GM21515 (cell line): Measurements from ENCODE around the gene MCM7.
"Not testable (repeated sequence)": the region's sequence is repeated elsewhere in the genome, so short reads cannot be mapped to it uniquely, and the experiment has no call there.

Experiments
- ATAC-seq: cut with Tn5 transposase; IDR thresholded peaks from one replicate; pipeline ENCODE4 v1.9.1; 2021; ENCODE audit not compliant: unreplicated experiment

The MCM7 gene

GRCh38 chr7:100101016-100101862 lies at the start of gene MCM7, which contains the start of gene AP4M1:
Gene MCM7 (minus strand): TSS chr7:100101397. CDS start chr7:100101294, 103 bp downstream.
Gene AP4M1 (plus strand): TSS chr7:100101643. CDS start chr7:100101715, 72 bp downstream.
- peak; percentile 74 for ATAC-seq

GRCh38 chr7:100148559-100149328 lies 47.5 kb upstream of the MCM7 start, which contains the start of gene LAMTOR4:
Gene LAMTOR4 (plus strand): TSS chr7:100148918. CDS start chr7:100148973, 55 bp downstream.
- peak; percentile 98 for ATAC-seq

- no peak for ATAC-seq
Observed at GRCh38 chr7:100148225-100148558, 47.0 kb upstream of the MCM7 start.

- no peak for ATAC-seq
Observed at GRCh38 chr7:100147278-100147677, 46.1 kb upstream of the MCM7 start.

GRCh38 chr7:100146350-100146749 lies 45.2 kb upstream of the MCM7 start:
- not testable (repeated sequence) for ATAC-seq

GRCh38 chr7:100142461-100142860 lies 41.3 kb upstream of the MCM7 start:
- no peak for ATAC-seq

- ATAC-seq: no peak
Observed at GRCh38 chr7:100141555-100141949, 40.4 kb upstream of the MCM7 start.

- ATAC-seq: no peak
Observed at GRCh38 chr7:100137851-100138760, 36.9 kb upstream of the MCM7 start.

- peak; percentile 51 for ATAC-seq
Observed at GRCh38 chr7:100132697-100133151, 31.5 kb upstream of the MCM7 start.

- ATAC-seq: no peak
Observed at GRCh38 chr7:100132126-100132525, 30.9 kb upstream of the MCM7 start.

GRCh38 chr7:100130608-100131453 lies 29.6 kb upstream of the MCM7 start:
- no peak for ATAC-seq

- not testable (repeated sequence) for ATAC-seq
Observed at GRCh38 chr7:100130220-100130607, 29.0 kb upstream of the MCM7 start.

- no peak for ATAC-seq
Observed at GRCh38 chr7:100128637-100128963, 27.4 kb upstream of the MCM7 start.

GRCh38 chr7:100127866-100128636 lies 26.9 kb upstream of the MCM7 start:
- ATAC-seq: peak; percentile 1

- ATAC-seq: peak; percentile 58
Observed at GRCh38 chr7:100126931-100127865, 26.0 kb upstream of the MCM7 start, which contains the start of gene MBLAC1. Gene MBLAC1 (plus strand): TSS chr7:100126967. CDS start chr7:100127396, 429 bp downstream.

GRCh38 chr7:100126239-100126930 lies 25.2 kb upstream of the MCM7 start:
- ATAC-seq: peak; percentile 26
